Neural cell (in vitro differentiated cells): ENCODE data around the gene SLC35G6.

Experiments
- EP300 ChIP-seq: fragments of 450-650 bp; conservative IDR thresholded peaks from 2 replicates; pipeline ENCODE4 v1.6.1; 2014; ENCODE audit warnings: antibody characterized with exemption, mild to moderate bottlenecking, moderate library complexity; ENCODE audit not compliant: poor library complexity, severe bottlenecking
- EZH2 ChIP-seq: fragments of 200-600, 300-800 bp; shearing (Covaris generic), sonication (generic); IDR thresholded peaks from 2 replicates; pipeline ENCODE4 v1.6.1; 2014; ENCODE audit warnings: antibody characterized with exemption, low read length, borderline replicate concordance, mild to moderate bottlenecking; ENCODE audit not compliant: insufficient read depth, poor library complexity, severe bottlenecking
- MXI1 ChIP-seq: fragments of 450-650 bp; conservative IDR thresholded peaks from 2 replicates; pipeline ENCODE4 v1.6.1; 2014; ENCODE audit warnings: antibody characterized with exemption, mild to moderate bottlenecking; ENCODE audit not compliant: poor library complexity, severe bottlenecking
- POLR2AphosphoS5 ChIP-seq: IDR thresholded peaks from 2 replicates; pipeline ENCODE4 v1.6.1; 2012
- RAD21 ChIP-seq: fragments of 450-650 bp; conservative IDR thresholded peaks from 2 replicates; pipeline ENCODE4 v1.6.1; 2014; ENCODE audit warnings: antibody characterized with exemption, mild to moderate bottlenecking, moderate library complexity
- REST ChIP-seq: IDR thresholded peaks from 2 replicates; pipeline ENCODE4 v1.6.1; 2012; ENCODE audit warnings: borderline replicate concordance
- SMC3 ChIP-seq: fragments of 450-650 bp; conservative IDR thresholded peaks from 2 replicates; pipeline ENCODE4 v1.6.1; 2014; ENCODE audit warnings: antibody characterized with exemption, mild to moderate bottlenecking, moderate library complexity; ENCODE audit not compliant: poor library complexity
- TAF1 ChIP-seq: IDR thresholded peaks from 2 replicates; pipeline ENCODE4 v1.6.1; 2012; ENCODE audit warnings: low read depth
- TF ChIP-seq, protein P1 (sequence below): fragments of 450-650 bp; IDR thresholded peaks from 2 replicates; pipeline ENCODE4 v1.5.1; 2014; ENCODE audit warnings: antibody characterized with exemption, mild to moderate bottlenecking, moderate library complexity; ENCODE audit not compliant: poor library complexity, severe bottlenecking

- TF ChIP-seq POLR2AphosphoS5 (no peak), SMC3 (no peak), EP300 (no peak), TAF1 (no peak), EZH2 (no peak), REST (no peak), RAD21 (no peak), MXI1 (no peak)
- TF ChIP-seq, protein P1, sequence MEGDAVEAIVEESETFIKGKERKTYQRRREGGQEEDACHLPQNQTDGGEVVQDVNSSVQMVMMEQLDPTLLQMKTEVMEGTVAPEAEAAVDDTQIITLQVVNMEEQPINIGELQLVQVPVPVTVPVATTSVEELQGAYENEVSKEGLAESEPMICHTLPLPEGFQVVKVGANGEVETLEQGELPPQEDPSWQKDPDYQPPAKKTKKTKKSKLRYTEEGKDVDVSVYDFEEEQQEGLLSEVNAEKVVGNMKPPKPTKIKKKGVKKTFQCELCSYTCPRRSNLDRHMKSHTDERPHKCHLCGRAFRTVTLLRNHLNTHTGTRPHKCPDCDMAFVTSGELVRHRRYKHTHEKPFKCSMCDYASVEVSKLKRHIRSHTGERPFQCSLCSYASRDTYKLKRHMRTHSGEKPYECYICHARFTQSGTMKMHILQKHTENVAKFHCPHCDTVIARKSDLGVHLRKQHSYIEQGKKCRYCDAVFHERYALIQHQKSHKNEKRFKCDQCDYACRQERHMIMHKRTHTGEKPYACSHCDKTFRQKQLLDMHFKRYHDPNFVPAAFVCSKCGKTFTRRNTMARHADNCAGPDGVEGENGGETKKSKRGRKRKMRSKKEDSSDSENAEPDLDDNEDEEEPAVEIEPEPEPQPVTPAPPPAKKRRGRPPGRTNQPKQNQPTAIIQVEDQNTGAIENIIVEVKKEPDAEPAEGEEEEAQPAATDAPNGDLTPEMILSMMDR = no peak
Measured at GRCh38 chr17:7463372-7463846, 17.8 kb upstream of the SLC35G6 start.
